Activated T-cell treated with anti-CD3 and anti-CD28 coated beads for 24 hours (primary cell): ENCODE measurements around the gene SLIT1.

Experiments
- DNase-seq: peaks from one replicate; pipeline ENCODE4 v3.0.0-alpha.2; 2020; ENCODE audit warnings: low read depth

Gene SLIT1

DNA sequence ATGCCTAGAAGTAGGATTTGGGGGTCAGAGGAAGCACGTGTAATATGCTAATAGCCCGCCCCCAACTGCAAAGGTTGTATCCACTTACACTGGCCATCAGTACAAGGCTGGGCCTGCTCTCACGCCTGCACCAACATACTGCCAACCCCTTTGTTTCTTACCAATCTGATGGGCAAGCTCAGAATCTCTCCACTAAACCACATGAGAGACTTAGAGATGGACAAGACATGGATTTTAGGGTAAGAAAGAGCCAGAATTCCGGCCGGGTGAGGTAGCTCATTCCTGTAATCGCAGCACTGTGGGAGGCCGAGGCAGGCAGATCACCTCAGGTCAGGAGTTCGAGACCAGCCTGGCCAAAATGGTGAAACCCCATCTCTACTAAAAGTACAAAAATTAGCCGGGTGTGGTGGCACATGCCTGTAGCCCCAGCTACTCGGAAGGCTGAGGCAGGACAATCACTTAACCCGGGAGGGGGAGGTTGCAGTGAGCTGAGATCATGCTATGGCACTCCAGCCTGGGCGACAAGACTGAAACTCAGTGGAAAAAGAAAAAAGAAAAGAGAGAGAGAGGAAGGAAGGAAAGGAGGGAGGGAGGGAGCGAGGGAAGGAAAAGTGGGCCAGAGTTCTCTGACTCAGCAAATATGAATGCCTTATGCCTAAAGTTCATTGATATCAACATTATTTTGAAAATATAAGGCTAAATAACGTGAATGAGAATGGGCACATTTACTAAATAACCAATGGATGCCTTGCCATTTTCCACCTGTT lies 162.2 kb downstream of the SLIT1 start:
- DNase-seq = no peak

DNA sequence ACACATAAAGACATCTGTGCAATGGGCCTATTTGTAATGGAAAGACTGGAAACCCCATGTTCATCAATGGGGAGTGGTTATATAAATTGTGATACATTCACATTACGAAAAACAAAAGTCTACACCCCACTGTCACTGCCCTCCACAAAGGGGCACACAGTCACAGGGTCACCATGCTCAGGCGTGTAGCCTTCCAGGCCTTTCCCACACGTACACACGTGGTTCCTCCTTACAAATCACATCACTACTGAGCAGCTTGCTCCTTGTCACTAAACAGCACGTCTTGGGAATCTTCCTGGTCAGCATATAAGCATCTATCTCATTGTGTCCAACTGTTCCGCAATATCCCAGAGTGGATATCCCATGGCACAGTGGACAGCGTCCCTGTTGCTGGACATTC lies 163.1 kb downstream of the SLIT1 start:
- no peak for DNase-seq

DNA sequence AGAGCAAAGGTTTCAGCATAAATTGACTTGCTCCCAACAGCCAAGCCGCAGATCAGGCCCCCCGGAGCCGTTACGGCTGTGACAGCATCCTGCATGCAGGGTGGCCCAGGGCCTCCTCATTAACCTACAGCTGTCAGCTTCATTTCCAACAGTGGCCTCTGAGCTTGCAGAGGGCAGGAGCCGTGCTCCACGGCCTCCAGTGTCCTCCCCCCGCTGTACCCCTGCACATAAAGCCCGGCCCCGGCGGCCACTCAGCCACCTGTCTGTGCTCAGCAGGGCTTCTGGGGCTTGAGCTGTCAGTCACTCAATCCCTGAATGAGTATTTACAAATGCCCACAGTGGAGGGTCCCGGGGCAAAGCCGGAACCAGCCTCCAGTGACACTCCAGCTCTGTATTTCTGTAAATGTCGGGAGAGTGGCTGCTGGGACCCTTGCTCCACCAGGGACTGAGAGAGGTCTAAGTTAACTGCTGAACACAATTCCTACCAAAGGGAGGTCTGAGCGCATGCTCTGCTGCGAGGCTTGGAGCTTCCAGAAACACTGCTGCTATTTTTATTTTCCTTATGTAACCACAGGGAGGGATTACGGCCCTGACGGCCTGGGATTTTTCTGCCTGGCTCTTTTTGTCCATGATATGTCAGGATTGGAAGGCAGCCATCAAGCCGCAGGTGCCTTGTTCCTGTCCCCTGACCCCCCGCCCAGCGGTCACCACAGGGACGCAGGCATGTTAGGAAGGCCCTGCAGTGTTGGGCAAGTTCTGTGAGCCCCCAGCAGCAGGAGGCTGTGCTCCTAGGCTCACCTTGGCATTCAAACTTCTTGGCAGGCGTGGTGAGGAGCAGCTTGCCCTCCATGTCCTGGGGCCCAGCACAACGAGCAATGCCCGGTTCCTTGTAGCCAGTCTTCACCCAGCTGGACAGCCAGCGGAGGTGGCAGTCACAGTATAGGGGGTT lies 165.0 kb downstream of the SLIT1 start:
- no peak for DNase-seq

DNA sequence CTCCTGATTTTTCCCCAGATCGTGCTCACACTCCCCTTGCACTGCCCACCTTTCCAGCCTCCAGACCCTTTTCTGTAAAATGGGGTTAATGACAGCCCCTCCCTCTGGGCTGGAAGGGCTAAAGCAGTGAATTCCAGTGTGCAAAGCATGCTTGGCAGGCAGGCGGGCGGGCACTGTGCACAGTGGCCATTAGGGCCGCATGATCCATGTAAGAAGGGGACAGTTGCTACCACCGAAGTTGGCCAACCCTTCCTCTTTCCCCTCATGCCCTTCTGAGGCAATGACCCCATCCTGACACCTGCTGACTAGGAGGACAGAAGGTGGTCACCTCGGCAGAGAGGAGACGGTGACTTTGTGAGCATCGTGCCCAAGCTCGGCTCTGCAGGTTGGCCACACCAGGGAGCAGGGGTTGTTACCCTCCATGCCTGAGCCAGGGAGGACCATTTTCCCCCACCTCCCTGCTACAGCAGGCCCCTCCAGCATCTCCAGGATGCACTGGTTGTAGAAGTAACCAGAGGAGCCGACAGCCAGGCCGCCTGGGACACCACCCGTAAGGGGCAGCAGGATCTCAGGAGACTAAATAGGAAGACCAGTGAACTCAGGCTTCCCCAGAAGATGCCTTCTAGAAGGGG lies 166.4 kb downstream of the SLIT1 start:
- DNase-seq = no peak

DNA sequence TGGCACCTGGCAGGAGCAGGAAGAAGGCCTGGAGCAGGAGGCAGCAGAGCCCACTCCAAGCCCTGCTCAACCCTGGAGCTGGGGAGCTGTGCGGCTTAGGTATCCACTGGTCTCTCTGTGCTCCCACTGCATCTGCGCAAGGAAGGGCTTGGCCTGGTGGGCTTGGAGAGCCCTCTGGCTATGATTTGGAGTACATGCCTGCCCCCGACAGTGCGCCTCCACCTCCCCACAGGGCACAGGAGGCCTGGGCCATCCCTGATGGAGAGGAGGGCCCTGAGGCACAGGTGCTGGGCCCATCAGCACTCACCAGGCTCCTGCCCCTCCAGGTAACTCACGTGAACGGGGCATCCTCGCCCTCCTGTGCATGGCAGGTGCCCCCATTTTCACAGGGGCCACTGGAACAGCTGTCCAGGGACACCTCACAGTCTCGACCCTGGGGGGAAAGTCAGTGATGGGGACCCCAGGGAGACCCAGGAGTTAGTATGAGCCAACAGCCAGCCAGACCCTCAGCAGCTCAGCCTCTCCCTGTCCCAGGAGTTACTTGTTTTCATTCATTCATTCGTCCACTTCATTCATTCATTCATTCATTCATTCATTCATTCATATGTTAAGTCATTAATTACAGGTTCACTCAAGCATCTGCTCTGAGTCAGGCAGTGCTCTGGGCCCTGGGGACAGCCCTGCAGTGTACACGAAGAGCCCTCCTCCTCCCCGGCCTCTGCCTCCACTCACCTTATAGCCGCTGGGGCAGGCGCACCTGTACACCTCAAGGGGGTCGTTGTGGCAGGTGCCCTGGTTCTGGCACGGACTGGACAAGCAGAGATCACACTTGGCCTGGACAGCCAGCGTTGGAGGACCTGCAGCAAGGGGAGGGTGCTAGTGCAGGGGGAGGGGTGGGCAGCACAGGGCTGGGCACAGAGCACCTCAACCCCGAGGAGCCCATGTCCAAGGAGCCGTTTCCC lies 167.2 kb downstream of the SLIT1 start:
- DNase-seq = no peak

DNA sequence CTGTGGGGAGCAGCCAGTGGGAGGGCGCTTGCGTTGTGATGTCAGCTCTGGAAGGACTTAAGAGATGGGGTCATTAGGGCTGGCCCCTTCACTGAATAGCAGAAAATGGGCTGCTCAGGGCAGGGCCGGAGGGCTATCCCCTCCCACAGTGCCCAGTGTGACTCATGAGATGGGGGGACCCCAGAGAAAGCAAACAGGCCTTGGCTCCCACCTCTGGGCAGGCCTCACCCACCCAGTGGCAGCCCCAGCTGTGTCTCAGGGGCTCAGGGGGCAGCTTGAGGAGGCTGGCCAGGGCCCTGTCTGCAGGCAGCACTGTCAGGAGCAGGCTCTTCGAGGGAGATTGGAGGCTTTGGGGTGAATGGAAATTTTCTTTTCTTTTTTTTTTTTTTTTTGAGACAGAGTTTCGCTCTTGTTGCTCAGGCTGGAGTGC lies 168.3 kb downstream of the SLIT1 start:
- DNase-seq = no peak

DNA sequence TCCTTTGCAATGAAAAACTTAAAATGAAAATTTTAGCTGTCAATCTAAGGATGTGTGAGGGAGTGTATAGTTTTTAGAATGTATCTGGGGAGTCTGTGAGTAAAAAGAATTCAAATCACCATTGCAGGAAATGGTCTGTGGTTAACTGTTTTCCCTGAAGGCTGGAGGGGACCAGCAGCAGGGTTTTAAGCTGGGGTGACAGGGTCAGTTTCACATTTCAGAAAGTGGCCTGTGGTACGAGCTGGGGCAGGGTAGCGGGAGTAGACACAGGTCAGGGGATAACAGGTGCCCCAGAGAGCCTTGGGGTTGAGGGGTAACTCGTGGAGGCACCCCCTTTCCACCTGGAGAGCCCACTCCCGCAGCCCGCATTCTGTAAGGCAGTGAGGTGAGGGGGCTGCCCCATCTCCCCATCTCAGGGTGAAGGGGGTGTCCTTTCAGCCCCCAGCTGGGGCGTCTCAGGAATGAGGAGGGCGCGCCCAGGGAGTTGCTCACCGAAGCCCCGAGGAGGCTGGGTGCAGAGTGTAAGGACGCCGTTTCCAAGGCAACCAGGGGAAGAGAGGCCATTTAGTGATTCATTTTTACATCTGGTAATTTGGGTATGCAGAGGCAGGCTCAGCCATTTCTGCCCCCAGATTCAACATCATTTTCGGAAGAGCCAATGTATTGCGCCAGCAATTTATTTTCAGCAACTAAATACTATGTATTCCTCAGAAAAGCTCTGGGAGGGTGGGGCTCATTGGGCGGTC lies 168.9 kb downstream of the SLIT1 start:
- DNase-seq = no peak

DNA sequence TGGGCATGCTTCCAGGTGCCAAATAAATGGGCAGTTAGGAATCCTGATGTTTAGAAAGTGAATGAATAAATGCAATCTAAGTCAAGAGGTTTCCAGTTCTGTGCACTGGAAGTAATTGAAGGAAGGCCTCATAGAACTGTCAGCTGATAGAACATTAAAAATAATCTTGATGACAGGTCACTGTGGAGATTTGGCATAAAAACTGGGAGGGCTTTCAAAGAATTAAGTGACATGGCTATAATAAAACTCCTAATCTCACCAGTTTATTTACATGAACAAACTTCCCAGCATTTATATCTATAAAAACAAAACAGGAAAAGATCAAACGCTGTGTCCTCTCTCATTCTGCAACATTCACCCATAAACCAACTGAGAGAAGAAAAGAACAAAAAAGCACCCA lies 170.5 kb downstream of the SLIT1 start:
- DNase-seq = no peak

DNA sequence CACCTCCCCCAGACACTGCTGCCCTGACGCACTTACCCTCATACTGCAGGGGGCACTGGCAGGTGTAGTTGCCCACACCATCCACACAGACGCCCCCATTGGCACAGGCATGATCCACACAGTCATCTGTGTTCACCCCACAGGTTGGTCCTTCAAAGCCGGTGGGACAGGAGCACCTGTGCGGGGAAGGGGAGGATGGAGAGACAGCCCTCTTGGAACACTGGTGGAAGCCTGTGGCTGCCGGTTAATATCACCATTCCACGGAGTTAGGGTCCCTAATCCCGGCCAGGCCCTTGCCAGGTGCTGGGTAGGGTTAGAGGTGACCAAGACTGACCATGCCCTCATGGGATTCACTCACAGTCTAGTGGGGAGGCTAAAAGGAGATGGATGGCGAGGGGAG lies 171.8 kb downstream of the SLIT1 start:
- DNase-seq = no peak

DNA sequence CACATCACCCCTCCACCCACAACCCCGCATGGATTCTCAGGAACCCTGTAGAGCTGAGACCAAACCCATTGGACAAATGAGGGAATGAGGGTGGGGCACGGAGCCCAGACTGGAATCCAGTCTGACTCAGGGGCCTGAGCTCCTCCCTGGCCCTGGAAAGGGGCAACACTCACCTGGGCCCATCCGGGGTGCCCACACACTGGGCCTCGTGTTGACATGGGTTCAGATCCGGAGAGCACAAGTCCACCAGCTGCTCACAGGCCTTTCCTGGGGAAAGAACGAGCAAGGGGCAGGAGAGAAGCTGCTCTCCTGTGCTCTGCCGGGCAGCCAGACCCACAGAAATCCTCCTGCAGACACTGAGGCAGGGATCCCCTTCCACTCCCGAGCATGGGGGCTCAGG lies 172.2 kb downstream of the SLIT1 start:
- DNase-seq = no peak

DNA sequence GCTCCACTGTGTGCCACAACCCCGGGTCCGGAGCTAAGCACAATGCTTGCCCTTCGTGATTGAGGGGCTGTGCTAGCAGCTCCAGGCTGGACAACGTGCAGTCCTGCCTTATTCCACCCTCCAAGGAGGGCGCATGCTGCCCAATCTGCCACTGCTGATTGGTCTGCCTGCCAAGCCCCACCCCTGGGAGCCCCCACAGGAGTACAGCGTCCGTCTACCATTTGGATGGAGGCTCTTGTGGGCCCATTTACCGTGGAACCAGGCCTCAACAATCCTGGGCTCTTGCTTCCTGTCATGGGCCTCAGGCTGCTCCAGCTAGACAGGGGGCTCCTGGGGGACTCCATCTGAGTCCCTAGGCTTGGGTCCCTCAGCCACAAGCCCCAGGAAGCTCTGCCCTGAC lies 173.3 kb downstream of the SLIT1 start:
- no peak for DNase-seq

DNA sequence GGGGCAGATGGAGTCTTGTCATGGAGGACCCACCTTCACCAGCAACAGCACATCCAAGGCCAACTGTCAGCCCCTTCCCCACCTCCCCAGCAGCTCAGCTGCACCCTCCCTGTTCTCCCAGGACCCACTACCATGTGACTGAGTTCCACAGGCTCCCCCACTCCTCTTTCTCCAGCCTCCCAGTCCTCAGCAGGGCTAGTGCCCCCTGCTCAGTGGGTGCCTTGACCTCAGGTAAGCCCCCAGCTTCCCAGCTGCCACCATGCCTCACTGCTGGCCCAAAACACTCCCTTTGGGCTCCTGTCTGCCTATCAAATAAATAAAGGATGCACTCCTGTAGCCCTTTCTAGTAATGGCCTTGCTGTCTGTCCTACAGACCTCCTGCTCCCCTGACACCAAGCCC lies 174.4 kb downstream of the SLIT1 start:
- no peak for DNase-seq

DNA sequence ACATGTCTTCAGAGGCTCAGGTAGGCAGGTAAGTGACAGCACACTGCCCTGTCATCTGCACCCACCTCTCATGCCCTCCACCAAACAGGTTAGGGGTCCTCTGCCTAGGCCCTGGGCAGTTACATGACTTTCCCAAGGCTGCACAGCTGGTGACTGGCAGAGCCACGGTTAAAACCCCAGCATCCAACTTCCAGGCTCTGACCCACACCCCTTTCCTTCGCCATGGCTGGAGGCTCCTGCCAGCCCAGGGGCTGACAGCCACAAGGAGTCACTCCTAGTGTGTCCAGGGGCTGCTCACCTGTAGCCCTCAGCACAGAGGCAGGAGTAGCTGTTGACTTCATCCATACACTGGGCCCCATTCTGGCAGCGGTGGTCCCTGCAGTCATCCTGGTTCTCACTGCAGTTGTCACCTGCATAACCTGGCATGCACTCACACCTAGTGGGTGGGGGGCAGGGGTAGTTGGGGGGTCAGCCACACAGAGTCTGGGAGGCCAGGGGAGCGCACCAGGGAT lies 175.0 kb downstream of the SLIT1 start:
- no peak for DNase-seq

DNA sequence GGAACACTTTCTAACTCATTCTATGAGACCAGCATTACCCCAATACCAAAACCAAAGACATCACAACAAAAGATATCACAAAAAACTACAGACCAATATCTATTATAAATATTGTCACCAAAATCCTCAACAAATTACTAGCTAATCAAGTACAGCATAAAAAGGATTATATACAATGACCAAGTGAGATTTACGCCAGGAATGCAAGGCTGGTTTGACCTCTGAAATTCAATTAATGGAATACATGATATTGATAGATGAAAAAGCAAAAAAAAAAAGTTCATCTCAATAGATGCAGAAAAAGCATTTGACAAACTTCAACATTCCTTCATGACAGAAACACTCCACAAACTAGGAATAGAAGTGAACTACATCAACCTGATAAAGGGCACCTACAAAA lies 178.3 kb downstream of the SLIT1 start:
- DNase-seq = no peak

DNA sequence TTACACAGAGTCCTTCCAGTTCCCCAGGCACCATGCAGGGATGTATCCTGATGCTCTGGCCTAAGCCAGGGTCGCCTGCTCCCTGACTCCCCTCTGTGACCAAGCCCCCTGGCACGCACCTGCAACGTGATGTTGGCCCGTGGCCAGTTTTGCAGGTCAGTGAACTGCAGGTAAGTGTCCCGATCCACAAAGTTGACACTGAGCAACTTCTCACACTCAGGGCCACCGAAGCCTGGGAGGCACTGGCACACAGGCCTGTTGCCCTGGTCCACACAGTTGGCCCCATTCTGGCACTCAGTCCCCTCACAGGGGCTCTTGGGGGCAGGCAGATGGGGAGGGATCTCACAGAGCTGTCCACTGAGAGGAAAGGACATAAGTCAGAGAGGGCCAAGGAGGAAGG lies 179.4 kb downstream of the SLIT1 start:
- no peak for DNase-seq

DNA sequence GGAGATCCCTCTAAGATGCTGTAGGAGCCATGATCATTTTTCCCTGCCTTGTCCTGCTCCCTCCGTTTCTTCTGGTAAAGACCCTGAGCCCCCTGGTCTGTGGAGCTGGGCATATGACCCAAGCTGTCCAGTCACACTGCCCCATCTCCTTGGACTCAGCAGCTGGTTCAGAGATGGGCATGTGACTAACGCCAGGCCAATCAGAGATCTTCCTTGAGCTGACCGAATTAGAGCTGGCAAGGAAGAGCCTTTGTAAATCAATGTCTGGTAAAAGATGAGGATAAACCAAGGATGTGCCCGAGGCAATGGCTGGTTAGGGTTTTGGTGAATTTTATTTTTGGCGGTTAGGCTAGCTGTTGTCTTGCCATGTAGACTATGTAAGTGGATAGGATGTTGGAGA lies 180.4 kb downstream of the SLIT1 start:
- no peak for DNase-seq

DNA sequence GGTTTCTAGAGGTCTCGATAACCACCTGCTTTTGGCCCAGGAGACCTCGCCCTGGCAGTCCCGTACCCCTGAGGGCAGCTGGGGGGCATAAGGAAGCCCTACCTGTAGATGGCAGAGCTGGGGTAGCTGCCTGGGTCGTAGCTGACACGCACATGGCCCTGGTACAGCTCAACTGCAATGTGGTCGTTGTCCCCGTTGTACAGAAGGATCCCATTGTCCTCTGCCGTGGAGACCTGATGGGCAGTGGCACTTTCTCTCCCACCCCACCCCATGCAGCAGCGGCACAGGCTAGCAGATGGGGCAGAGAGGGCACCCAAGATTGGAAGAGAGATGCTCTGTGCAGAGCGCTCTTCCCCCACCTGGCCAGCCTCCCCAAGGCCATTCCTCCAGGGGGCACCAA lies 181.2 kb downstream of the SLIT1 start:
- no peak for DNase-seq

DNA sequence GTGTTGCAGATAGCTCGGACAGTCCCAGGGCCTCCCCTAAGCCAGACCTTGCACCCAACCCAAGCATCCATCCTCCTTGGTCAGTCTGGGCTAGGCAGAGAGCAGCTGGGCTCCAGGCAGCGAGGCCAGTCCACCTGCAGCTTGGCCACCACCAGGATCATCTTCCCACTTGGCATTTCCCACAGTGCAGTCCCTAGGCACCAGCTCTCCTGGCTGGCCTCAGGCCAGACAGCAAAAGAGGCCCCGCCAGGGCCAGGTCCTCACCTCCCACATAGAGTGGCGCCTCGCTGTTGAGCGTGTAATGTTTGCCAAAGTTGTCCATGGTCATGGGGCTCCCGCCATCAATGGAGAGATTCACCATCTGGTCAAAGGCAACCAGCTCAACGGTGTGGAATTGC lies 182.0 kb downstream of the SLIT1 start:
- DNase-seq = no peak

DNA sequence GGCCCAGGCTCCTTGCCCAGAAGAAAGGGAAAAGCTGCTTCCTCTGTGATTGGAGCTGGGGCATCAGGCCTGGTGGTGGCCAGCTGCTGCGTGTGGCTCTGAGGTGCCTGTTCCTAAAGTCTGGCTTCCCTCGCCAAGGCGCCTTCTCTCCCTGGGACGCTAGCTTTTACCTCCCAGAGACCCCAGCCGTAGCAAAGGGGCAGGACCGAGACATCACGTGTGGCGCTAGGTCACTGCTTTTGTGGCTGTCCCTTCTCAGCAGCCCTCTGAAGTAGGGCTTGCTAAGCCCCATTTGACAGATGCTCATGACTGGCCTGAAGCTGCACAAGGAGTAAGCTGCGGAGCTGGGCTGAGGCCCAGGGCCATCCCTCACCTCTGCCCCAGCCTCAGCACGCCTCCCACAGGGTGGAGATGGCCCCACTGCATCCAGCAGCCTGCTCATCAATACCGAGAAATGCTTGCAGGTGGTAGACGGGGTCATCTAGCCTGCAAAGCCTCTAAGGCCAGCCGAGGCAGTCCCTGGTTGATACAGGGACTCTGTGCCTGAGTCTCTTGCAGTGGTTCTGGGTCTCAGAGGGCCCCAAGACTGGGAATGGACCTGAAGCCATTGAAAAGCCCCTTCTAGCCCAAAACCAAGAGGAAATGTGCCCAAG lies 182.5 kb downstream of the SLIT1 start:
- DNase-seq = no peak

DNA sequence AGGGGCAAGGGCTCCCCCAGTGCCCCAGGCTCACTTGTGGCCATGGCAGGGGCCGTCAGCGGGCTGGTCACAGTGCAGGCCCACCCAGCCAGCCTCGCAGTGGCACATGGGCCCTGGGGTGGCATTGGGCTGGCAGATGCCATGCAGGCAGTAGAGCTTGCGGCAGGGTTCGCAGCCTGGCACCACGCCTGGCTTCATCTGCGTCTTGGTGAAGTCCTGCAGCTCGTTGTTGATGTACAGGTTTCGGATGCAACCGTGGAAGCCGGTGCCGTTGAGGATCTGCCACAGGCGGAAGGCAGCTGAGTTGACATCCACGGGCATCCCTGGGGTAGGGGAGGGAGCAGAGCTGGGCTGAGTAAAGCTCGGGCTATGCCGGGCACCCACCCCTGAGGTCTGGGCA lies 183.1 kb downstream of the SLIT1 start:
- DNase-seq = no peak
